NB4 (cell line): Measurements from ENCODE around the gene ZSWIM1.

Experiments
- MYC ChIP-seq: IDR thresholded peaks from 2 replicates; pipeline ENCODE4 v1.6.1; 2011; ENCODE audit warnings: low read depth, low read length
- POLR2A ChIP-seq: IDR thresholded peaks from 2 replicates; pipeline ENCODE4 v1.6.1; 2011; ENCODE audit warnings: mild to moderate bottlenecking; ENCODE audit not compliant: insufficient read length; ENCODE audit errors: extremely low read depth
- TF ChIP-seq, protein P1 (sequence below): IDR thresholded peaks from one replicate; pipeline ENCODE4 v1.5.1; 2012; ENCODE audit warnings: low read depth, low read length
- TF ChIP-seq, protein P2 (sequence below): IDR thresholded peaks from 2 replicates; pipeline ENCODE4 v1.6.1; 2011; ENCODE audit warnings: low read depth, low read length

DNA sequence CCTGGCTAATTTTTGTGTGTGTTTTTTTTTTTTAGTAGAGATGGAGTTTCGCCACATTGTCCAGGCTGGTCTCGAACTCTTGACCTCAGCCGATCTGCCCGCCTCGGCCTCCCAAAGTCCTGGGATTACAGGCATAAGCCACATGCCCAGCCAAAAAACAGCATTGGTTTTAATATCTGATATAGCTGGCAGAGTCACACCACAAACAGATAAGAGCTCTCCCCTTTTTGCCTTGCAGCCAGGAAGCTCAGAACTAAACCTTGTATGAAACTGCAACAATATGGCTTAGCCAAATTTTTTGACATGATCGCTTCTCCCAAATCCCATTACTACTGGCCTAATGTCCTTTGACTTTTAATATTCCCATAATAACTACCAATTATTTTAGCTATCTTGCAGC lies 28.7 kb upstream of the ZSWIM1 start:
- TF ChIP-seq, protein P1, sequence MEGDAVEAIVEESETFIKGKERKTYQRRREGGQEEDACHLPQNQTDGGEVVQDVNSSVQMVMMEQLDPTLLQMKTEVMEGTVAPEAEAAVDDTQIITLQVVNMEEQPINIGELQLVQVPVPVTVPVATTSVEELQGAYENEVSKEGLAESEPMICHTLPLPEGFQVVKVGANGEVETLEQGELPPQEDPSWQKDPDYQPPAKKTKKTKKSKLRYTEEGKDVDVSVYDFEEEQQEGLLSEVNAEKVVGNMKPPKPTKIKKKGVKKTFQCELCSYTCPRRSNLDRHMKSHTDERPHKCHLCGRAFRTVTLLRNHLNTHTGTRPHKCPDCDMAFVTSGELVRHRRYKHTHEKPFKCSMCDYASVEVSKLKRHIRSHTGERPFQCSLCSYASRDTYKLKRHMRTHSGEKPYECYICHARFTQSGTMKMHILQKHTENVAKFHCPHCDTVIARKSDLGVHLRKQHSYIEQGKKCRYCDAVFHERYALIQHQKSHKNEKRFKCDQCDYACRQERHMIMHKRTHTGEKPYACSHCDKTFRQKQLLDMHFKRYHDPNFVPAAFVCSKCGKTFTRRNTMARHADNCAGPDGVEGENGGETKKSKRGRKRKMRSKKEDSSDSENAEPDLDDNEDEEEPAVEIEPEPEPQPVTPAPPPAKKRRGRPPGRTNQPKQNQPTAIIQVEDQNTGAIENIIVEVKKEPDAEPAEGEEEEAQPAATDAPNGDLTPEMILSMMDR: no peak
- TF ChIP-seq POLR2A (no peak), MYC (no peak)
- TF ChIP-seq, protein P2, sequence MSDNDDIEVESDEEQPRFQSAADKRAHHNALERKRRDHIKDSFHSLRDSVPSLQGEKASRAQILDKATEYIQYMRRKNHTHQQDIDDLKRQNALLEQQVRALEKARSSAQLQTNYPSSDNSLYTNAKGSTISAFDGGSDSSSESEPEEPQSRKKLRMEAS: no peak
